Measurements from ENCODE around the gene OR51A4.

DNA sequence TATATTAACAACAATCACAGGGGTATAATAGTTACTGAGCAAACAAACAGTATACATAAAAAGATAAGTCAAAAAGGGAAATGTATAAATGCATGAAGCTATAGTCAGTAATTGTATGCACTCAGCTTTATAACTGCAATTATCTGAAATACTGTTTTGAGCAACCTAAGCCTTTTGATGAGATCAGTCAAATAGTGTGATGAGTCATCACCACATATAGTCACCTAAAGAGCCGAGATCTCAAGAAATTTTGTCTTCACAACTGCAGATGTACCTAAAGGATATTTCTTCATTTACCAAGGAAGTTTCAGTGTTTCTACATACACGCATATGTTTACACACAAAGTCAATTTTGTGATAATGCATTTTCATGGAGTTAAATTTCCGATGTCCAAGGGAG lies 13.5 kb upstream of the OR51A4 start:
- TF ChIP-seq, protein P1, sequence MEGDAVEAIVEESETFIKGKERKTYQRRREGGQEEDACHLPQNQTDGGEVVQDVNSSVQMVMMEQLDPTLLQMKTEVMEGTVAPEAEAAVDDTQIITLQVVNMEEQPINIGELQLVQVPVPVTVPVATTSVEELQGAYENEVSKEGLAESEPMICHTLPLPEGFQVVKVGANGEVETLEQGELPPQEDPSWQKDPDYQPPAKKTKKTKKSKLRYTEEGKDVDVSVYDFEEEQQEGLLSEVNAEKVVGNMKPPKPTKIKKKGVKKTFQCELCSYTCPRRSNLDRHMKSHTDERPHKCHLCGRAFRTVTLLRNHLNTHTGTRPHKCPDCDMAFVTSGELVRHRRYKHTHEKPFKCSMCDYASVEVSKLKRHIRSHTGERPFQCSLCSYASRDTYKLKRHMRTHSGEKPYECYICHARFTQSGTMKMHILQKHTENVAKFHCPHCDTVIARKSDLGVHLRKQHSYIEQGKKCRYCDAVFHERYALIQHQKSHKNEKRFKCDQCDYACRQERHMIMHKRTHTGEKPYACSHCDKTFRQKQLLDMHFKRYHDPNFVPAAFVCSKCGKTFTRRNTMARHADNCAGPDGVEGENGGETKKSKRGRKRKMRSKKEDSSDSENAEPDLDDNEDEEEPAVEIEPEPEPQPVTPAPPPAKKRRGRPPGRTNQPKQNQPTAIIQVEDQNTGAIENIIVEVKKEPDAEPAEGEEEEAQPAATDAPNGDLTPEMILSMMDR (CRISPR knock-in tag; IDR thresholded peaks at IDR 0.05), result no peak
- TF ChIP-seq EZH2 (conservative IDR thresholded peaks at IDR 0.05; ENCODE audit: low read depth, low read length), result no peak
- TF ChIP-seq, protein P2, sequence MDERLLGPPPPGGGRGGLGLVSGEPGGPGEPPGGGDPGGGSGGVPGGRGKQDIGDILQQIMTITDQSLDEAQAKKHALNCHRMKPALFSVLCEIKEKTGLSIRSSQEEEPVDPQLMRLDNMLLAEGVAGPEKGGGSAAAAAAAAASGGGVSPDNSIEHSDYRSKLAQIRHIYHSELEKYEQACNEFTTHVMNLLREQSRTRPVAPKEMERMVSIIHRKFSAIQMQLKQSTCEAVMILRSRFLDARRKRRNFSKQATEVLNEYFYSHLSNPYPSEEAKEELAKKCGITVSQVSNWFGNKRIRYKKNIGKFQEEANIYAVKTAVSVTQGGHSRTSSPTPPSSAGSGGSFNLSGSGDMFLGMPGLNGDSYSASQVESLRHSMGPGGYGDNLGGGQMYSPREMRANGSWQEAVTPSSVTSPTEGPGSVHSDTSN (CRISPR knock-in tag; IDR thresholded peaks at IDR 0.05), result no peak
- TF ChIP-seq MYC (CRISPR knock-in tag; IDR thresholded peaks at IDR 0.05; ENCODE audit: borderline replicate concordance), result no peak
- no peak for TF ChIP-seq GATAD2A (CRISPR knock-in tag; IDR thresholded peaks at IDR 0.05)
- TF ChIP-seq SUZ12 (IDR thresholded peaks at IDR 0.05; ENCODE audit: low read depth, low read length), result no peak
- TF ChIP-seq ZMYM2 (CRISPR knock-in tag; IDR thresholded peaks at IDR 0.05), result no peak
- TF ChIP-seq RNF2 (conservative IDR thresholded peaks at IDR 0.05; ENCODE audit: low read depth), result no peak
- TF ChIP-seq POLR2AphosphoS5 (IDR thresholded peaks at IDR 0.05; ENCODE audit: low read depth, low read length), result no peak
- no peak for TF ChIP-seq KDM1A (CRISPR knock-in tag; IDR thresholded peaks at IDR 0.05)
- TF ChIP-seq, protein P3, sequence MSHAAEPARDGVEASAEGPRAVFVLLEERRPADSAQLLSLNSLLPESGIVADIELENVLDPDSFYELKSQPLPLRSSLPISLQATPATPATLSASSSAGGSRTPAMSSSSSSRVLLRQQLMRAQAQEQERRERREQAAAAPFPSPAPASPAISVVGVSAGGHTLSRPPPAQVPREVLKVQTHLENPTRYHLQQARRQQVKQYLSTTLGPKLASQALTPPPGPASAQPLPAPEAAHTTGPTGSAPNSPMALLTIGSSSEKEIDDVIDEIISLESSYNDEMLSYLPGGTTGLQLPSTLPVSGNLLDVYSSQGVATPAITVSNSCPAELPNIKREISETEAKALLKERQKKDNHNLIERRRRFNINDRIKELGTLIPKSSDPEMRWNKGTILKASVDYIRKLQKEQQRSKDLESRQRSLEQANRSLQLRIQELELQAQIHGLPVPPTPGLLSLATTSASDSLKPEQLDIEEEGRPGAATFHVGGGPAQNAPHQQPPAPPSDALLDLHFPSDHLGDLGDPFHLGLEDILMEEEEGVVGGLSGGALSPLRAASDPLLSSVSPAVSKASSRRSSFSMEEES (CRISPR knock-in tag; IDR thresholded peaks at IDR 0.05), result no peak
- TF ChIP-seq, protein P4, sequence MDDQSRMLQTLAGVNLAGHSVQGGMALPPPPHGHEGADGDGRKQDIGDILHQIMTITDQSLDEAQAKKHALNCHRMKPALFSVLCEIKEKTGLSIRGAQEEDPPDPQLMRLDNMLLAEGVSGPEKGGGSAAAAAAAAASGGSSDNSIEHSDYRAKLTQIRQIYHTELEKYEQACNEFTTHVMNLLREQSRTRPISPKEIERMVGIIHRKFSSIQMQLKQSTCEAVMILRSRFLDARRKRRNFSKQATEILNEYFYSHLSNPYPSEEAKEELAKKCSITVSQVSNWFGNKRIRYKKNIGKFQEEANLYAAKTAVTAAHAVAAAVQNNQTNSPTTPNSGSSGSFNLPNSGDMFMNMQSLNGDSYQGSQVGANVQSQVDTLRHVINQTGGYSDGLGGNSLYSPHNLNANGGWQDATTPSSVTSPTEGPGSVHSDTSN (CRISPR knock-in tag; IDR thresholded peaks at IDR 0.05; ENCODE audit: borderline replicate concordance), result no peak
- TF ChIP-seq NFYB (CRISPR knock-in tag; IDR thresholded peaks at IDR 0.05), result no peak
- no peak for TF ChIP-seq ZNF10 (CRISPR knock-in tag; IDR thresholded peaks at IDR 0.05; ENCODE audit: borderline replicate concordance, low read depth)

Data from HepG2 (cell line).